ENCODE data around the gene CACTIN.

Gene CACTIN

DNA sequence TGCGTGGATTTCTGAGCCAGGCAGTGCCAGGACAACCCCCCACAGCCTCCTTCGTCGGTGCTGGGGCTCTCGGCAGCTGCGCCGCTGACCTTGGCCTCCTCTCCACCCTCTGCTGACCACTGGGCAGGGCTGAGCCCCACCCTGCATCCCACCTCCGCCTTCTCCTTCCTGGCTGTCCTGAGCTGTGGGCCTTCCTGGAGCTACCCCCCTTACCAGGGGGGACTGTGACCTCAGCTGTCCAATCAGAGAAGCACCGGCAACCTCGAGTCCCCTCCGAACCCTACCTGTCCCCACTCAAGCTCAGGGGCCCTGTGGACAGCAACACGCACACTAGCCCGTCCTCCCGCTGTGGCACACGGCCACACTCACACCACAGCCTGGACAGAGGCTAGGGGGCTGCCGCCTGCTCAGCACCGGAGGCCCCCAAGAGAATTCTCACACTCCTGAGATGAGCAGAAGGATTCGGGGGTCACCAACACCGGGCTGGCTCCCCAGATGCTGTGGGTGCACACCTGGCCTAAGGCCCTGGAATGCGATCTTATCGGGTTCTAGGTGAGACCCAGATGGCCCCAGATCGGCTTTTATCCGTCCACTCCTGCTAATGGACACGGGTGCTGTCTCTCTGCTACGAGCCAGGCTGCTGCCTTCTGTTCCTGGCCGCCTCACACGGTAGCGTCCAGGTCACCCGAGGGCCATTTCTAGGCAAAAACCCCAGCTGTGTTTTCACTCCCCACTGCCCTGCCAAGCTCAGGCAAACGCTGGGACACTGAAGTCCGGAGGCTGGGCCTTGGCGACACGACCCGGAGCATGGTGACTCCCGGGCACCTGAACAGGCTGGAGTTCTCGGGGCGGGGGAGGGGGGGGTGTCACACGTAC, 32.5 kb upstream of the CACTIN start:
- DNase-seq (ENCODE audit: low spot score), result no peak
- TF ChIP-seq, protein P1, sequence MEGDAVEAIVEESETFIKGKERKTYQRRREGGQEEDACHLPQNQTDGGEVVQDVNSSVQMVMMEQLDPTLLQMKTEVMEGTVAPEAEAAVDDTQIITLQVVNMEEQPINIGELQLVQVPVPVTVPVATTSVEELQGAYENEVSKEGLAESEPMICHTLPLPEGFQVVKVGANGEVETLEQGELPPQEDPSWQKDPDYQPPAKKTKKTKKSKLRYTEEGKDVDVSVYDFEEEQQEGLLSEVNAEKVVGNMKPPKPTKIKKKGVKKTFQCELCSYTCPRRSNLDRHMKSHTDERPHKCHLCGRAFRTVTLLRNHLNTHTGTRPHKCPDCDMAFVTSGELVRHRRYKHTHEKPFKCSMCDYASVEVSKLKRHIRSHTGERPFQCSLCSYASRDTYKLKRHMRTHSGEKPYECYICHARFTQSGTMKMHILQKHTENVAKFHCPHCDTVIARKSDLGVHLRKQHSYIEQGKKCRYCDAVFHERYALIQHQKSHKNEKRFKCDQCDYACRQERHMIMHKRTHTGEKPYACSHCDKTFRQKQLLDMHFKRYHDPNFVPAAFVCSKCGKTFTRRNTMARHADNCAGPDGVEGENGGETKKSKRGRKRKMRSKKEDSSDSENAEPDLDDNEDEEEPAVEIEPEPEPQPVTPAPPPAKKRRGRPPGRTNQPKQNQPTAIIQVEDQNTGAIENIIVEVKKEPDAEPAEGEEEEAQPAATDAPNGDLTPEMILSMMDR (IDR thresholded peaks at IDR 0.05; ENCODE audit: extremely low read depth, missing control alignments), result no peak

DNA sequence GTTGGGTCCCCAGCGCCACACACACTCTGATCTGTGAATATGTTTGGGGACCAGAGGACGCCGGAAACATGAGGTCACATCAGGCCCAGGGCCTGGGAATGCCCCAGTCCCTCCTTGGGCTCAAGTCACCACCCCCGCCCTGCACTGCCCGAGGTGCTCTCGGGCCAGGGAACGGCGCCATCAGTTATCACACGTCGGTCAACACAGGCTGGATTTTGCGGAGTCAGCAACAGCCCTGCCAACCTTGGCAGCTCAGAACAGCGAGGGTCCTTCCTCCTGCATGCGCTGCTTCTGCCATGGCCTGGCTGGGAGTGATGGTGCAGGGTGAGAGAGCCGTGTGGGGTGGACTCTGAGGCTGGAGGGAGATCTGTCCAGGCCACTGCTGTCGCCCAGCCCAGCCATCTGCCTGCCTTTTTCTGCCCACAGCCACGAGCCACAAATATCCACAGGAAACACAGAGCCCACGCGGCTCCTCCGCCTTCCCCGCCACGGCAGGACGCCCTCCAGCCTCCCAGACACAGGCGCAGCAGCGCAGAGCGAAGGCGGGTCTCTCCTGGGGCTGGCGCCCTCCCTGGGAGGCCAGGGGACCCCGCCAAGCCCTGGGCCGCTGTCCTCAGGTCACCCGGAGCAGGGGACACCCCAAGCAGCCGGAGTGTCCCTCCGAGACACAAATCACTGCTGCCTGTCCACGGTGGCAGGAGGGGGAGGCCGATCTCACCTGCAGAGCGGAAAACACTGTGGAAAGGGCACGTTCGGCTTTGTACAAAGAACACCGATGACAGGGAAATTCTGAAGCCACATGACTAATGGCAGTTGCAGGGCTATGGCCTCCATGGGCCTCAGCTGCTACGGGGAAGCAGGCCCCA, 31.6 kb upstream of the CACTIN start:
- TF ChIP-seq, protein P1 (IDR thresholded peaks at IDR 0.05; ENCODE audit: extremely low read depth, missing control alignments), result no peak
- no peak for DNase-seq (ENCODE audit: low spot score)

DNA sequence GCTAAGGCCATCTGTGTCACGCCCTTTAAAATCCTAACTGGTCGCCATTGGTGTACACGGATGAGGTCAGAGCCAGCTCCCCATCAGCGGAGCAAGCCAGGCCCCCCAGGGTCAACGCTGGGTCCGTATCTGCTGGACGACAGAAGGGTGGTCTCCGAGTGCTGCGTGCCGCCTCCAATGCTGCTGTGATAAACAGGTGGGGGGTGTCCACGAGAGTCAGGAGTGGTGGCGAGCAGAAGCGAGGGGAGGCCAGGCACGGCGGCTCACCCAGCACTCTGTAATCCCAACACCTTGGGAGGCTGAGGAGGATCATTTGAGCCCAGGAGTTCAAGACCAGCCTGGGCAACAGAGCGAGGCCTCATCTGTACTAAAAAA, 30.8 kb upstream of the CACTIN start:
- TF ChIP-seq, protein P1 (IDR thresholded peaks at IDR 0.05; ENCODE audit: extremely low read depth, missing control alignments), result no peak
- DNase-seq (ENCODE audit: low spot score), result no peak

DNA sequence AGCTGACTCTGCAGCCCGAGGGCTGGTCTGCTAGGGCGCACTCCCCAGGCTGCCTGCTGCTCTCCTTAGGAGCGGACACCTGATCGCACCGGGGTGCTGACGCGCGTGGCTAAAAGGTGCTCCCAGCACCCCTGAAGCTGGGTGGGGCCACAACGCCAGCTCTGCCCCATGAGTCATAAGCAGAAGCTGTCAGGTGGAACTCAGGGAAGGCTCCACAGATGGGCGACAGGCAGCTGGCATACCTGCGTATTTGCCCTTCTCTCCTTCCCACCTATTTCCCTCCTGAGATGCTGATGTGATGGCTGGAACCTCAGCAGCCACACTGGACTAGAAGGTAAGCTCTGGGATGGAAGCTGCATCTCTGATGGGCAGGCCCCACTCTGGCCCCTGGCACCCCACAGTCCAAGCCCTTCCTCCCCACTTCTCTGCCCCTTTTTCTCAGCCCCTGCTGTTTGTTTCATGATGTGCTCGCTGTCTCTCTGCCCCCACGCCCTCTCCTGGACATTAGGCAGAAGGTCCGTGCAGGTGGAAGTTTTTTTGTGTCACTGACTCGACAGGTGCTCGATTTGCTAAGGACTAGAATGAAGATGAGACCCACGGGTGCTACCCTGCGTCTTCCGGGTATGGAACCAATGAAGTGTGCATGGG, 30.3 kb upstream of the CACTIN start:
- TF ChIP-seq, protein P1 (IDR thresholded peaks at IDR 0.05; ENCODE audit: extremely low read depth, missing control alignments), result no peak

DNA sequence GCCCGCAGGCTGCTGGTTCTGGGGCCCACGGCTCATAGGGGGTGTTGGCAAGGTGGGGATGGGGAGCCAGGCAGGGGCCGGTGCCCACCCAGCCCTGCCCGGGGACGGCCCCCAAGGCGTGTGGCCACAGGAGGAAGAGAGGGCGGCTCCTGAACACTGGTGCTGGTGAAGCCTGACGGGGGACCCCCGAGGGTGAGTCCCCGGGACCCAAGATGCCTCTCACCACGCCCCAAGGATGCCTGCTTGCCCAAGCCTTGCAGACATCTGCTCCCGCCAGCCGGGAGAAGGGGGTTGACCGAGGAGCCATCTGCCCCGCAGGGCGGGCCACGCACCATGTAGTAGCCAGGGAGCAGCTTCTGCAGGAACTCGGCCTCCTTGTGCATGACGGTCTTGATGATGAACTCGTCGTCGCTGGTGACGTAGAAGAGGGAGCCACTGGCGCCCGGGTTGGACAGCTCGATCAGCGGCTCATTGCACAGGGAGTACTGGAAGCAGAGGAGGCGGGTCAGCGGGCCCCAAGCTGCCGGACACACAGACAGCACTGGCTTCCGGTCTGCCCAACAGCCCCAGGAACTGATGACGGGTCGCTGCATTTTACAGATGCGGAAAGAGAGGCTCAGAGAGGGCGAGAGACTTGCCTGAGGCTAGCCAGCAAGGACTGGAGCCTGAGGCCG, 29.6 kb upstream of the CACTIN start:
- DNase-seq (ENCODE audit: low spot score), result no peak
- TF ChIP-seq, protein P1 (IDR thresholded peaks at IDR 0.05; ENCODE audit: extremely low read depth, missing control alignments), result no peak

More for the DNA sequence above, 30.3 kb upstream of the CACTIN start:
- no peak for DNase-seq (ENCODE audit: low spot score)

DNA sequence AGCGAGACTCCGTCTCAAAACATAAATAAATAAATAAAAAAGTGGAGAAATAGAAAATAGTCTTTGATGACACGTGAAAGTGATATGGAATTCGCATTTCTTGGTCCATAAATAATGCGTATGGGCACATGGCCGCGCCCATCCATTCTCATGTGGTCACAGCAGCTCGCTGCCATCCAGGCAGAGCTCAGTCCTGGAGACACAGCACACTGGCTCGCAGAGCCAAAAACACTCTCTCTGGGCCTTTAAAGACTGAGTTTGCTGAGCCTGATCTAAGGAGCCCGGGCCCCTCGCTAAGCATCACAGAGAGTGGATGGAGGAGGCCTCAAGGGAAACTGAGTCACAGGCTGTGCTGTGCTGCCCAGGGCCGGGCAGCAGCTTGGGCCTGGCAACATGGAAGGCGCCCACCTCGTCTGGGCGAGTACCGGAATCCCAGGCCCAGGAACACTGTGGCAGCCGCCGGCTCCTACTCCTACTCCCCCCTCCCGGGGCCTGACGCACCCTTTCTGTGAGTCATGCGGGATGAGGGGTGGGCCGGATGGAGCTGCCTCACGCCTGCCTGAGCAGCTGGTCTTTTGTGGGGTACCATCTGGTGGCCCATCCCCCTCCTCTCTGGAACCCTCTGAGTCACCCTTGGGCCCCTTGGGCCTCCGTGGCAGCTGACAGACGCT, 28.9 kb upstream of the CACTIN start:
- TF ChIP-seq, protein P1 (IDR thresholded peaks at IDR 0.05; ENCODE audit: extremely low read depth, missing control alignments), result no peak
- no peak for DNase-seq (ENCODE audit: low spot score)
